DND-41 (cell line): ENCODE results near the gene GALNT5.

Experiments
- CTCF ChIP-seq: IDR thresholded peaks from 2 replicates; pipeline ENCODE4 v1.5.1; 2012; ENCODE audit warnings: borderline replicate concordance, low read length, moderate library complexity, mild to moderate bottlenecking; ENCODE audit not compliant: poor library complexity, severe bottlenecking; ENCODE audit errors: extremely low read depth
- EZH2 ChIP-seq: IDR thresholded peaks from 3 replicates; pipeline ENCODE4 v1.6.1; 2012; ENCODE audit warnings: borderline replicate concordance, low read depth, mild to moderate bottlenecking, moderate library complexity, low read length, inconsistent platforms; ENCODE audit not compliant: severe bottlenecking

- TF ChIP-seq CTCF (peak; percentile 70), EZH2 (no peak)
These were observed 78.9 kb downstream of the GALNT5 start for GRCh38 chr2:157336137-157337010.
